ENCODE data around the gene IFIT1.

GRCh38 chr10:89348975-89349374, 43.4 kb upstream of the IFIT1 start:
- TF ChIP-seq EZH2 (IDR thresholded peaks at IDR 0.05; ENCODE audit: low read length) (no peak), CTCF (optimal IDR thresholded peaks at IDR 0.05 in 1 of 3, IDR thresholded peaks at IDR 0.05 in 1 of 3, conservative IDR thresholded peaks at IDR 0.05 in 1 of 3; ENCODE audit: extremely low read depth in 1 of 3, insufficient read depth in 2 of 3, low read length in 3 of 3) (no peak)
